Spleen (tissue), 11 donors: ENCODE data around the gene PRRG3. TPM values are rescaled to one million over a fixed set of nuclear protein-coding genes. Genes with fewer than 3 reads are reported as not detected.

ENCODE experiments used
- DNase-seq: peaks from one replicate; pipeline ENCODE4 v3.0.0-alpha.2; 2020
- H3K27ac ChIP-seq, 8 donors: fragments of 200-600 bp; sonication (generic) in 7 of 8; 1 replicate in 4 of 8; 2 replicates in 4 of 8; pipeline versions ENCODE4 v1.5.0 to v1.8.0; 2016 to 2021; ENCODE audit warnings: inconsistent platforms in 4 of 8, mild to moderate bottlenecking in 4 of 8, moderate library complexity in 1 of 8
- H3K27me3 ChIP-seq, 7 donors: fragments of 200-600 bp; sonication (generic) in 6 of 7; replicated peaks in 1 of 7; 1 replicate in 4 of 7; 2 replicates in 3 of 7; pipeline versions ENCODE4 v1.5.0 to v1.8.0; 2016 to 2021; ENCODE audit warnings: inconsistent platforms in 3 of 7, mild to moderate bottlenecking in 1 of 7
- H3K36me3 ChIP-seq, 6 donors: fragments of 200-600 bp; sonication (generic) in 5 of 6; 1 replicate in 4 of 6; 2 replicates in 2 of 6; pipeline versions ENCODE4 v1.5.0 to v1.8.0; 2016 to 2021; ENCODE audit warnings: inconsistent platforms in 2 of 6
- H3K4me1 ChIP-seq, 6 donors: fragments of 200-600 bp; sonication (generic) in 5 of 6; 1 replicate in 3 of 6; 2 replicates in 3 of 6; pipeline versions ENCODE4 v1.5.0 to v1.8.0; 2016 to 2021; ENCODE audit warnings: inconsistent platforms in 3 of 6
- H3K4me3 ChIP-seq, 8 donors: fragments of 200-600 bp; sonication (generic) in 7 of 8; 1 replicate in 4 of 8; 2 replicates in 4 of 8; pipeline versions ENCODE4 v1.5.0 to v1.8.0; 2016 to 2021; ENCODE audit warnings: inconsistent platforms in 4 of 8, mild to moderate bottlenecking in 4 of 8, moderate library complexity in 2 of 8
- H3K9me3 ChIP-seq, 8 donors: fragments of 200-600 bp; sonication (generic) in 7 of 8; 1 replicate in 4 of 8; 2 replicates in 4 of 8; pipeline versions ENCODE4 v1.5.0 to v1.8.0; 2016 to 2021; ENCODE audit warnings: inconsistent platforms in 4 of 8
- CTCF ChIP-seq, 11 experiments: fragments of 200-600 bp in 7 of 11; fragments of 450-650 bp in 4 of 11; sonication (generic) in 4 of 11; IDR thresholded peaks in 8 of 11; conservative IDR thresholded peaks in 3 of 11; 1 replicate in 7 of 11; 2 replicates in 4 of 11; pipeline versions ENCODE4 v1.4.0 to v1.8.0; 2016 to 2021; ENCODE audit warnings: antibody characterized with exemption in 11 of 11, inconsistent platforms in 4 of 11, mild to moderate bottlenecking in 1 of 11
- POLR2A ChIP-seq, 3 donors: fragments of 450-650 bp; IDR thresholded peaks; one replicate each; pipeline ENCODE4 v1.5.1; 2017; ENCODE audit warnings: antibody characterized with exemption in 3 of 3, mild to moderate bottlenecking in 1 of 3
- POLR2AphosphoS5 ChIP-seq, 3 donors: sonication (generic); formaldehyde crosslinking; IDR thresholded peaks; one replicate each; pipeline ENCODE4 v1.5.1; 2017; ENCODE audit warnings: antibody characterized with exemption in 3 of 3
- WGBS, 5 donors: extraction: QIAGEN DNeasy Blood & Tissue Kit in 3 of 5; methylation state at CpG; one replicate each; pipeline versions ENCODE4 v1.1.5 to v1.1.7; 2013 to 2018; 5-methylcytosine and 5-hydroxymethylcytosine counted together
- intact Hi-C: fragments of 100-400 bp; cut with DNase I; formaldehyde crosslinking; loops from one replicate; pipeline ENCODE4 v1.15.0; 2023; ENCODE audit warnings: low total_unique reads
- polyA plus RNA-seq, 3 donors: library from polyadenylated mRNA; stranded (reverse); fragments of 200-250 nt; gene quantifications; one replicate each; pipeline ENCODE4 v1.2.1, GENCODE V29; 2013
- total RNA-seq, 7 donors: library from RNA; depleted of rRNA in 3 of 7; stranded (reverse); fragments of >200 nt in 3 of 7; fragmentation: NEBNext Ultra II Directional in 4 of 7; extraction: Animal tissue kit (Norgen Biotek cat#: 25700) in 4 of 7; gene quantifications; one replicate each; pipeline versions ENCODE4 v1.1.0 to v1.2.1, GENCODE V29; 2016 to 2021
- donor health status: healthy with polysubstance abuse.
- donor health status: DM: no; HTN: no; CAD: no; lungs with moderate emphysema.
- donor health status: DM: no; HTN: no; CAD: no.
- donor health status: Bipolar disorder and iron deficiency.
- donor health status: healthy.
- donor health status: DM: no; HTN: no; CAD: no.
- donor health status: DM: yes; HTN: yes; CAD: no.

The PRRG3 gene
- total and polyA plus RNA-seq, 10 donors: 0.06 to 4.3 (median 1.5) TPM

- Histone ChIP-seq H3K36me3 (no peaks in the 10 kb centered on the region), H3K4me1 (no peaks in the 10 kb centered on the region), H3K9me3 (no peaks in the 10 kb centered on the region), H3K27ac (no peak overlapping the region), H3K27me3 (no peaks in the 10 kb centered on the region), H3K4me3 (no peak overlapping the region)
- WGBS, 5 donors: 63 to 92% (median 77%) methylated on average over 3 to 5 of the region's 5 CpGs; no CpG with 5 or more reads in 1 of the 5 donors
- no peak for TF ChIP-seq CTCF (IDR thresholded peaks at IDR 0.05 in 8 of 11, conservative IDR thresholded peaks at IDR 0.05 in 3 of 11)
- TF ChIP-seq POLR2A (IDR thresholded peaks at IDR 0.05): no peak
- TF ChIP-seq POLR2AphosphoS5 (IDR thresholded peaks at IDR 0.05): no peak
- no peak for DNase-seq
- intact Hi-C loops: no loop called here
Measured at GRCh38 chrX:151726751-151727150, 31.5 kb downstream of the PRRG3 start.

- 71 to 92% (median 84%) methylated on average over 4 of the region's 4 CpGs for WGBS, 5 donors
- H3K4me1 ChIP-seq: no peaks in the 10 kb centered on the region
- no peak overlapping the region for H3K4me3 ChIP-seq
- peaks cover 0 to 4% (median 0%) of the 10 kb centered on the region in 7 donors for H3K27me3 ChIP-seq
- DNase-seq: no peak
- no peak overlapping the region for H3K27ac ChIP-seq
- intact Hi-C loops: no loop called here
- H3K9me3 ChIP-seq: no peaks in the 10 kb centered on the region
- TF ChIP-seq CTCF (IDR thresholded peaks at IDR 0.05 in 8 of 11, conservative IDR thresholded peaks at IDR 0.05 in 3 of 11) (no peak), POLR2A (IDR thresholded peaks at IDR 0.05) (no peak), POLR2AphosphoS5 (IDR thresholded peaks at IDR 0.05) (no peak)
- H3K36me3 ChIP-seq: no peaks in the 10 kb centered on the region
Measured at GRCh38 chrX:151727346-151727745, 32.1 kb downstream of the PRRG3 start.

GRCh38 chrX:151729056-151729725 lies 33.9 kb downstream of the PRRG3 start:
- Histone ChIP-seq H3K9me3 (no peaks in the 10 kb centered on the region), H3K36me3 (no peaks in the 10 kb centered on the region), H3K27ac (no peak overlapping the region), H3K4me3 (no peak overlapping the region), H3K27me3 (peaks cover 0 to 9% (median 0%) of the 10 kb centered on the region in 7 donors), H3K4me1 (no peaks in the 10 kb centered on the region)
- DNase-seq: peak; percentile 47
- intact Hi-C loops: no loop called here
- WGBS, 5 donors: 74 to 100% (median 87%) methylated on average over 2 to 4 of the region's 4 CpGs
- TF ChIP-seq POLR2AphosphoS5 (IDR thresholded peaks at IDR 0.05) (no peak), POLR2A (IDR thresholded peaks at IDR 0.05) (no peak), CTCF (IDR thresholded peaks at IDR 0.05 in 8 of 11, conservative IDR thresholded peaks at IDR 0.05 in 3 of 11) (no peak)

GRCh38 chrX:151734446-151734845 lies 39.2 kb downstream of the PRRG3 start, which contains the start of gene CNGA2:
CNGA2 (plus strand) TSS chrX:151734746; CDS start chrX:151738484, 3,738 bp downstream.
- Histone ChIP-seq H3K4me1 (no peaks in the 10 kb centered on the region), H3K9me3 (no peaks in the 10 kb centered on the region), H3K27me3 (peaks cover 0 to 9% (median 0%) of the 10 kb centered on the region in 7 donors), H3K36me3 (no peaks in the 10 kb centered on the region), H3K4me3 (no peak within 1 kb of the TSS), H3K27ac (no peak within 1 kb of the TSS)
- 58 to 78% (median 73%) methylated on average over 4 of the region's 4 CpGs for WGBS, 5 donors
- intact Hi-C loops: no loop called here
- DNase-seq: no peak
- TF ChIP-seq POLR2A (IDR thresholded peaks at IDR 0.05) (no peak), POLR2AphosphoS5 (IDR thresholded peaks at IDR 0.05) (no peak), CTCF (IDR thresholded peaks at IDR 0.05 in 8 of 11, conservative IDR thresholded peaks at IDR 0.05 in 3 of 11) (no peak)
